AG04449 (cell line): ENCODE data around the gene ABI2.

ENCODE experiments used
- CTCF ChIA-PET: fragments of 350-600 bp; formaldehyde crosslinking; extraction: SDS; loops from one replicate; lab custom pipeline; 2021; ENCODE audit warnings: antibody characterized with exemption; lab: Yijun Ruan, JAX
- POLR2A ChIA-PET: fragments of 400-600, 350-600 bp; formaldehyde crosslinking; extraction: SDS; loops from one replicate; lab custom pipeline; 2020; ENCODE audit warnings: antibody characterized with exemption, inconsistent platforms; lab: Yijun Ruan, JAX
- DNase-seq: peaks from one replicate; pipeline ENCODE4 v3.0.0-alpha.2; 2010; ENCODE audit warnings: low read depth, low spot score
- H3K4me3 ChIP-seq: 2 replicates; pipeline ENCODE4 v1.5.1; 2011; ENCODE audit warnings: low read depth, mild to moderate bottlenecking, control low read depth, low read length
- CTCF ChIP-seq: IDR thresholded peaks from one replicate; pipeline ENCODE4 v1.5.1; 2011; ENCODE audit warnings: mild to moderate bottlenecking, moderate library complexity, low read length, control low read depth, inconsistent platforms; ENCODE audit not compliant: insufficient read depth; ENCODE audit errors: missing control alignments

The ABI2 gene

GRCh38 chr2:203352604-203353255 lies 24.5 kb downstream of the ABI2 start:
- no peak for DNase-seq
- no peak for TF ChIP-seq CTCF
- ChIA-PET POLR2A (no interaction called here), CTCF (no interaction called here)
- H3K4me3 ChIP-seq: no peak overlapping the region

- no peak for TF ChIP-seq CTCF
- no peak for DNase-seq
- ChIA-PET CTCF (no interaction called here), POLR2A (no interaction called here)
- H3K4me3 ChIP-seq: no peak overlapping the region
These were observed 26.8 kb downstream of the ABI2 start for GRCh38 chr2:203354966-203355365.

GRCh38 chr2:203359450-203359849 lies 31.3 kb downstream of the ABI2 start:
- CTCF ChIA-PET: interaction anchor here (1.5 kb wide), 1 partner anchor 11 kb away, joined by 3 read pairs; no protein-coding TSS in a partner anchor
- no peak for DNase-seq

GRCh38 chr2:203360833-203361430 lies 32.7 kb downstream of the ABI2 start:
- DNase-seq: no peak
- H3K4me3 ChIP-seq: no peak overlapping the region
- no peak for TF ChIP-seq CTCF
- POLR2A ChIA-PET: no interaction called here
- CTCF ChIA-PET: interaction anchor here (1.5 kb wide), 1 partner anchor 12 kb away, joined by 3 read pairs; no protein-coding TSS in a partner anchor

More at GRCh38 chr2:203359450-203359849, 31.3 kb downstream of the ABI2 start:
- TF ChIP-seq CTCF: no peak
- no peak overlapping the region for H3K4me3 ChIP-seq
- POLR2A ChIA-PET: no interaction called here

GRCh38 chr2:203361495-203361894 lies 33.3 kb downstream of the ABI2 start:
- TF ChIP-seq CTCF: no peak
- CTCF ChIA-PET: interaction anchor here (0.9 kb wide), 1 partner anchor 22 kb away, joined by 3 read pairs; no protein-coding TSS in a partner anchor
- H3K4me3 ChIP-seq: no peak overlapping the region
- POLR2A ChIA-PET: no interaction called here
- no peak for DNase-seq

GRCh38 chr2:203361922-203362321 lies 33.7 kb downstream of the ABI2 start:
- ChIA-PET POLR2A (no interaction called here), CTCF (interaction anchor here (0.9 kb wide), 1 partner anchor 22 kb away, joined by 3 read pairs; no protein-coding TSS in a partner anchor)
- no peak overlapping the region for H3K4me3 ChIP-seq
- TF ChIP-seq CTCF: no peak
- DNase-seq: no peak
